Lung (tissue), 12 donors: ENCODE data around the gene CDS1. TPM values are rescaled to one million over a fixed set of nuclear protein-coding genes. Genes with fewer than 3 reads are reported as not detected.

Source experiments
- ATAC-seq: fragments of 200-7000 bp; cut with Tn5 transposase; one replicate; pipeline ENCODE4 v1.9.1; 2020; ENCODE audit warnings: moderate number of reproducible peaks; ENCODE audit not compliant: insufficient read depth, low FRiP score
- DNase-seq, 3 donors: peaks; one replicate each; pipeline ENCODE4 v3.0.0-alpha.2; 2013 to 2017
- H3K27ac ChIP-seq, 2 donors: one replicate each; pipeline ENCODE4 v1.5.1; 2013; ENCODE audit warnings: mild to moderate bottlenecking in 2 of 2, moderate library complexity in 2 of 2, control low read depth in 1 of 2, inconsistent platforms in 1 of 2, low read depth in 1 of 2, low read length in 1 of 2
- H3K27me3 ChIP-seq, 3 donors: one replicate each; pipeline ENCODE4 v1.5.1; 2013; ENCODE audit warnings: low read length in 2 of 3; ENCODE audit not compliant: control insufficient read depth in 3 of 3, insufficient read depth in 3 of 3
- H3K36me3 ChIP-seq, 4 donors: one replicate each; pipeline ENCODE4 v1.5.1; 2013; ENCODE audit warnings: low read length in 4 of 4, mild to moderate bottlenecking in 1 of 4, moderate library complexity in 1 of 4; ENCODE audit not compliant: control insufficient read depth in 4 of 4, insufficient read depth in 4 of 4
- H3K4me1 ChIP-seq, 5 donors: one replicate each; pipeline ENCODE4 v1.5.1; 2013; ENCODE audit warnings: low read length in 5 of 5, mild to moderate bottlenecking in 2 of 5, moderate library complexity in 1 of 5; ENCODE audit not compliant: control insufficient read depth in 5 of 5, insufficient read depth in 5 of 5
- H3K4me3 ChIP-seq: one replicate; pipeline ENCODE4 v1.5.1; 2013; ENCODE audit warnings: mild to moderate bottlenecking, control low read depth, moderate library complexity
- H3K9ac ChIP-seq, 2 donors: one replicate each; pipeline ENCODE4 v1.5.1; 2013; ENCODE audit warnings: low read length in 2 of 2, control low read depth in 1 of 2; ENCODE audit not compliant: insufficient read depth in 1 of 2
- H3K9me3 ChIP-seq, 4 donors: one replicate each; pipeline ENCODE4 v1.5.1; 2013; ENCODE audit warnings: low read length in 3 of 4, mild to moderate bottlenecking in 1 of 4, moderate library complexity in 1 of 4; ENCODE audit not compliant: control insufficient read depth in 4 of 4, insufficient read depth in 3 of 4
- WGBS, 2 donors: extraction: QIAGEN DNeasy Blood & Tissue Kit; methylation state at CpG; one replicate each; pipeline ENCODE4 v1.1.7; 2013; 5-methylcytosine and 5-hydroxymethylcytosine counted together
- polyA plus RNA-seq, 2 donors: library from polyadenylated mRNA; stranded (reverse); fragments of 200-250 nt; gene quantifications; one replicate each; pipeline ENCODE4 v1.2.1, GENCODE V29; 2013
- total RNA-seq, 2 donors: library from RNA; depleted of rRNA in 1 of 2; stranded (reverse); fragments of >200 nt in 1 of 2; gene quantifications; one replicate each; pipeline ENCODE4 v1.2.1, GENCODE V29; 2014 to 2021
- TF ChIP-seq, protein P1 (sequence below): IDR thresholded peaks from 2 replicates; pipeline ENCODE4 v1.5.1; 2012; ENCODE audit warnings: mild to moderate bottlenecking; ENCODE audit errors: control extremely low read depth, extremely low read depth
- donor health status: control.
- donor health status: control.
- donor health status: Bipolar disorder and iron deficiency.
- donor health status: healthy.
- donor health status: DM: yes; HTN: yes; CAD: no.

The CDS1 gene
- total and polyA plus RNA-seq, 4 donors: 10.7 to 32.7 (median 18.8) TPM

DNA sequence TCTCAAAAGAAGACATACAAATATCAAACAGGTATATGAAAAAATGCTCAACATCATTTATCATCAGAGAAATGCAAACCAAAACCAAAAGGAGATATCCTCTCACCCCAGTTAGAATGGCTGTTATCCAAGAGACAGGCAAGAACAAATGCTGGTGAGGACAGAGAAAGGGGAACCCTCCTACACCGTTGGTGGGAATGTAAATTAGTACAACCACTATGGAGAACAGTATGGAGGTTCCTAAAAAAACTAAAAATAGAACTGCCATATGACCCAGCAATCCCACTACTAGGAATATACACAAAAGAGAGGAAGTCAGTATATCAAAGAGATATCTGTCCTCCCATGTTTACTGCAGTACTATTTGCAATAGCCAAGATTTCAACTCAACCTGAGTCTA lies 83.5 kb downstream of the CDS1 start:
- Histone ChIP-seq H3K4me1 (peaks cover 0 to 4% (median 0%) of the 10 kb centered on the region in 5 donors), H3K9ac (no peak overlapping the region), H3K27ac (no peak overlapping the region), H3K4me3 (no peak overlapping the region), H3K27me3 (no peaks in the 10 kb centered on the region), H3K36me3 (peaks cover 5 to 26% (median 9%) of the 10 kb centered on the region in 4 donors), H3K9me3 (peaks cover 0 to 3% (median 0%) of the 10 kb centered on the region in 4 donors)
- ATAC-seq: no peak
- DNase-seq: no peak
- TF ChIP-seq, protein P1, sequence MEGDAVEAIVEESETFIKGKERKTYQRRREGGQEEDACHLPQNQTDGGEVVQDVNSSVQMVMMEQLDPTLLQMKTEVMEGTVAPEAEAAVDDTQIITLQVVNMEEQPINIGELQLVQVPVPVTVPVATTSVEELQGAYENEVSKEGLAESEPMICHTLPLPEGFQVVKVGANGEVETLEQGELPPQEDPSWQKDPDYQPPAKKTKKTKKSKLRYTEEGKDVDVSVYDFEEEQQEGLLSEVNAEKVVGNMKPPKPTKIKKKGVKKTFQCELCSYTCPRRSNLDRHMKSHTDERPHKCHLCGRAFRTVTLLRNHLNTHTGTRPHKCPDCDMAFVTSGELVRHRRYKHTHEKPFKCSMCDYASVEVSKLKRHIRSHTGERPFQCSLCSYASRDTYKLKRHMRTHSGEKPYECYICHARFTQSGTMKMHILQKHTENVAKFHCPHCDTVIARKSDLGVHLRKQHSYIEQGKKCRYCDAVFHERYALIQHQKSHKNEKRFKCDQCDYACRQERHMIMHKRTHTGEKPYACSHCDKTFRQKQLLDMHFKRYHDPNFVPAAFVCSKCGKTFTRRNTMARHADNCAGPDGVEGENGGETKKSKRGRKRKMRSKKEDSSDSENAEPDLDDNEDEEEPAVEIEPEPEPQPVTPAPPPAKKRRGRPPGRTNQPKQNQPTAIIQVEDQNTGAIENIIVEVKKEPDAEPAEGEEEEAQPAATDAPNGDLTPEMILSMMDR: no peak
- 67 to 76% methylated on average over 1 of the region's 1 CpG for WGBS, 2 donors

DNA sequence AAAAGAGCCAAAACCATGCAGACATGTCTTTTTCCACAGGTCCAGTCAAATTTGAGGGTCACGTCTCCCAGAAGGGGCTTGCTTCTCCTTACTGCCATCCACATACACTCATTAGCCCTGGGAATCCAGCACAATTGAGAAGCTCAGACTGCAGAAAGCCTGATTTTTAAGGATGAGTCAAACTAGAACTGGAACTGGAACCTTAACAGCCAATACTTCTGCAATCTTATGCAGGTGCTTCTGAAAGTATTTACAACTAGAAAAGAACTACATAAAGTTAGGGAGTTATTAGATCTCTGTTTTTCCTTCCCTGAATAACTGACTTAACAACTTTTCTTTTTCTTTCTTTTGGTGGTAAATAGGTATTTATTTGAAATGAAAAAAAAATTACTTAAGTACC lies 86.3 kb downstream of the CDS1 start:
- Histone ChIP-seq H3K9me3 (peaks cover 0 to 3% (median 0%) of the 10 kb centered on the region in 4 donors), H3K27ac (no peak overlapping the region), H3K4me3 (no peak overlapping the region), H3K36me3 (peaks cover 9 to 47% (median 16%) of the 10 kb centered on the region in 4 donors), H3K9ac (no peak overlapping the region), H3K27me3 (no peaks in the 10 kb centered on the region), H3K4me1 (peaks cover 0 to 4% (median 0%) of the 10 kb centered on the region in 5 donors)
- 94 to 97% methylated on average over 1 of the region's 1 CpG for WGBS, 2 donors
- TF ChIP-seq, protein P1: no peak
- ATAC-seq: no peak
- no peak for DNase-seq

DNA sequence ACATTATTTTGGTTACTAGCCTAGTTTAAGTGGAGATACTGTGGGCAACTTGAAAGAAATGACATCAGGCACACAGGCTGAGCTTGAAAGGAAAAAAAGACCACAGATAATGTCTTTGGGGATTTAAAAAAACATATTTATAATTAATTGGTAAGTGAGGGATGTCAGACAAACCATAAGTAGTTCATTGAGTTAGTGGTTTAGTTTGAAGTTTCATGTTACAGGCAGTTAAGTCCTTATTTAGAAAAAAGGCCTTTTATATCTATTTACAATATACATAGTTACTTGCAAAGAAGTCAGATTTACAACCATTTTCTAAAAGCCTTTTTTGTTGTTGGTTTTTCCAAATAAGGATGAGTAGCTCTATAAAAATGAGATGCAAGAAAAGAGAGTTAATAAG lies 89.2 kb downstream of the CDS1 start:
- peaks cover 12 to 56% (median 29%) of the 10 kb centered on the region in 4 donors for H3K36me3 ChIP-seq
- ATAC-seq: no peak
- no peak overlapping the region for H3K27ac ChIP-seq

More for the DNA sequence above, 89.2 kb downstream of the CDS1 start:
- H3K9me3 ChIP-seq: no peaks in the 10 kb centered on the region
- TF ChIP-seq, protein P1: no peak
- no peak overlapping the region for H3K4me3 ChIP-seq
- no peaks in the 10 kb centered on the region for H3K27me3 ChIP-seq
- H3K4me1 ChIP-seq: peaks cover 0 to 4% (median 0%) of the 10 kb centered on the region in 5 donors
- no peak for DNase-seq
- no peak overlapping the region for H3K9ac ChIP-seq
